ENCODE results near the gene CD79B.

- TF ChIP-seq EZH2phosphoT487 (IDR thresholded peaks at IDR 0.05; ENCODE audit: unreplicated experiment), result no peak
- TF ChIP-seq, protein P1, sequence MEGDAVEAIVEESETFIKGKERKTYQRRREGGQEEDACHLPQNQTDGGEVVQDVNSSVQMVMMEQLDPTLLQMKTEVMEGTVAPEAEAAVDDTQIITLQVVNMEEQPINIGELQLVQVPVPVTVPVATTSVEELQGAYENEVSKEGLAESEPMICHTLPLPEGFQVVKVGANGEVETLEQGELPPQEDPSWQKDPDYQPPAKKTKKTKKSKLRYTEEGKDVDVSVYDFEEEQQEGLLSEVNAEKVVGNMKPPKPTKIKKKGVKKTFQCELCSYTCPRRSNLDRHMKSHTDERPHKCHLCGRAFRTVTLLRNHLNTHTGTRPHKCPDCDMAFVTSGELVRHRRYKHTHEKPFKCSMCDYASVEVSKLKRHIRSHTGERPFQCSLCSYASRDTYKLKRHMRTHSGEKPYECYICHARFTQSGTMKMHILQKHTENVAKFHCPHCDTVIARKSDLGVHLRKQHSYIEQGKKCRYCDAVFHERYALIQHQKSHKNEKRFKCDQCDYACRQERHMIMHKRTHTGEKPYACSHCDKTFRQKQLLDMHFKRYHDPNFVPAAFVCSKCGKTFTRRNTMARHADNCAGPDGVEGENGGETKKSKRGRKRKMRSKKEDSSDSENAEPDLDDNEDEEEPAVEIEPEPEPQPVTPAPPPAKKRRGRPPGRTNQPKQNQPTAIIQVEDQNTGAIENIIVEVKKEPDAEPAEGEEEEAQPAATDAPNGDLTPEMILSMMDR (conservative IDR thresholded peaks at IDR 0.05; ENCODE audit: low read depth in 2 of 2), result no peak
- TF ChIP-seq EZH2 (IDR thresholded peaks at IDR 0.05; ENCODE audit: low read depth, unreplicated experiment), result no peak
- no peak for TF ChIP-seq POLR2AphosphoS5 (IDR thresholded peaks at IDR 0.05; ENCODE audit: low read depth)
- no peak for TF ChIP-seq REST (IDR thresholded peaks at IDR 0.05; ENCODE audit: unreplicated experiment)
Observed at GRCh38 chr17:63976702-63977101, 44.6 kb upstream of the CD79B start.

Measured in GM23338 (cell line).